ENCODE measurements around the gene THSD4. TPM values are rescaled to one million over a fixed set of nuclear protein-coding genes. Genes with fewer than 3 reads are reported as not detected.
A peak's percentile ranks its signal among the peaks of the same experiment; 100 is the strongest.

The THSD4 gene
- polyA plus RNA-seq, 1 donor (not counting 4 experiments of a cell fraction or from before 2014, with no cell fraction given) = 24.5 TPM

- Histone ChIP-seq H3K4me1 (ENCODE audit: control insufficient read depth, extremely low read depth, insufficient read depth, low read length) (peaks cover 45% of the 10 kb centered on the region), H3K9me3 (ENCODE audit: control insufficient read depth, low read depth, low read length) (peaks cover 1% of the 10 kb centered on the region), H2AFZ (ENCODE audit: control insufficient read depth, low read length) (no peak overlapping the region), H3K4me3 (ENCODE audit: control insufficient read depth in 2 of 3, extremely low read depth in 1 of 3, insufficient read depth in 2 of 3, low read depth in 1 of 3, low read length in 3 of 3) (peak overlapping the region in 1 of 3 experiments; percentile 34), H3K4me2 (ENCODE audit: control insufficient read depth, extremely low read depth, insufficient read depth, low read depth, low read length) (peak overlapping the region; percentile 25), H3K36me3 (ENCODE audit: control insufficient read depth in 2 of 2, extremely low read depth in 1 of 2, insufficient read depth in 2 of 2, low read length in 2 of 2) (peaks cover 0 to 4% of the 10 kb centered on the region in 2 experiments), H4K20me1 (ENCODE audit: control insufficient read depth, extremely low read depth, insufficient read depth, low read length) (no peaks in the 10 kb centered on the region), H3K27ac (ENCODE audit: control insufficient read depth, insufficient read depth, low read length) (no peak overlapping the region), H3K27me3 (ENCODE audit: control insufficient read depth, extremely low read depth, insufficient read depth, low read length) (no peaks in the 10 kb centered on the region), H3K79me2 (ENCODE audit: control insufficient read depth, insufficient read depth, low read length) (peaks cover 19% of the 10 kb centered on the region), H3K9me1 (ENCODE audit: control insufficient read depth, extremely low read depth, insufficient read depth, low read length) (no peaks in the 10 kb centered on the region), H3K9ac (ENCODE audit: control insufficient read depth, extremely low read depth, insufficient read depth, low read length) (no peak overlapping the region)
- dilution Hi-C loops (cut with MboI; ENCODE audit: extremely low pct_ligation_motif_present, low sequenced_read_pairs) = no loop called here
- DNase-seq (ENCODE audit: low read depth, low spot score) (no peak), FAIRE-seq (peak; percentile 60)
- TF ChIP-seq CTCF (optimal IDR thresholded peaks at IDR 0.05 in 1 of 3, IDR thresholded peaks at IDR 0.05 in 1 of 3, conservative IDR thresholded peaks at IDR 0.05 in 1 of 3; ENCODE audit: extremely low read depth in 1 of 3, insufficient read depth in 2 of 3, low read length in 3 of 3) (peak in 1 of 3 experiments; percentile 8), EZH2 (IDR thresholded peaks at IDR 0.05; ENCODE audit: low read length) (no peak)
Observed at GRCh38 chr15:71098920-71099319, 16.4 kb upstream of the THSD4 start.

- Histone ChIP-seq H3K27ac (ENCODE audit: control insufficient read depth, insufficient read depth, low read length) (peak overlapping the region; percentile 73), H3K4me2 (ENCODE audit: control insufficient read depth, extremely low read depth, insufficient read depth, low read depth, low read length) (peak overlapping the region; percentile 62), H3K9ac (ENCODE audit: control insufficient read depth, extremely low read depth, insufficient read depth, low read length) (peak overlapping the region; percentile 57), H3K9me1 (ENCODE audit: control insufficient read depth, extremely low read depth, insufficient read depth, low read length) (no peaks in the 10 kb centered on the region), H3K4me1 (ENCODE audit: control insufficient read depth, extremely low read depth, insufficient read depth, low read length) (peaks cover 41% of the 10 kb centered on the region), H2AFZ (ENCODE audit: control insufficient read depth, low read length) (peak overlapping the region; percentile 54), H3K36me3 (ENCODE audit: control insufficient read depth in 2 of 2, extremely low read depth in 1 of 2, insufficient read depth in 2 of 2, low read length in 2 of 2) (peaks cover 0 to 4% of the 10 kb centered on the region in 2 experiments), H3K27me3 (ENCODE audit: control insufficient read depth, extremely low read depth, insufficient read depth, low read length) (no peaks in the 10 kb centered on the region), H3K9me3 (ENCODE audit: control insufficient read depth, low read depth, low read length) (peaks cover 1% of the 10 kb centered on the region), H3K4me3 (ENCODE audit: control insufficient read depth in 2 of 3, extremely low read depth in 1 of 3, insufficient read depth in 2 of 3, low read depth in 1 of 3, low read length in 3 of 3) (no peak overlapping the region), H3K79me2 (ENCODE audit: control insufficient read depth, insufficient read depth, low read length) (peaks cover 16% of the 10 kb centered on the region), H4K20me1 (ENCODE audit: control insufficient read depth, extremely low read depth, insufficient read depth, low read length) (no peaks in the 10 kb centered on the region)
- TF ChIP-seq CTCF (optimal IDR thresholded peaks at IDR 0.05 in 1 of 3, IDR thresholded peaks at IDR 0.05 in 1 of 3, conservative IDR thresholded peaks at IDR 0.05 in 1 of 3; ENCODE audit: extremely low read depth in 1 of 3, insufficient read depth in 2 of 3, low read length in 3 of 3) (peak; percentile 46 to 82 (median 71)), EZH2 (IDR thresholded peaks at IDR 0.05; ENCODE audit: low read length) (no peak)
- dilution Hi-C loops (cut with MboI; ENCODE audit: extremely low pct_ligation_motif_present, low sequenced_read_pairs) = no loop called here
- FAIRE-seq = peak; percentile 97
- DNase-seq (ENCODE audit: low read depth, low spot score) = no peak
Observed at GRCh38 chr15:71103102-71103676, 12.1 kb upstream of the THSD4 start.
